Stimulated activated CD4-positive, alpha-beta T cell treated with anti-CD3 and anti-CD28 coated beads, Interleukin-1b, Interleukin-23, amount 100 ng/mL, for 1 hour (primary cell): ENCODE results near the gene MDC1.
"Not testable (repeated sequence)": the region's sequence is repeated elsewhere in the genome, so short reads cannot be mapped to it uniquely, and the experiment has no call there.

Experiments used
- DNase-seq, 2 donors: peaks; one replicate each; pipeline ENCODE4 v3.0.0-alpha.2; 2020; ENCODE audit warnings: low read depth in 2 of 2

Gene MDC1

DNA sequence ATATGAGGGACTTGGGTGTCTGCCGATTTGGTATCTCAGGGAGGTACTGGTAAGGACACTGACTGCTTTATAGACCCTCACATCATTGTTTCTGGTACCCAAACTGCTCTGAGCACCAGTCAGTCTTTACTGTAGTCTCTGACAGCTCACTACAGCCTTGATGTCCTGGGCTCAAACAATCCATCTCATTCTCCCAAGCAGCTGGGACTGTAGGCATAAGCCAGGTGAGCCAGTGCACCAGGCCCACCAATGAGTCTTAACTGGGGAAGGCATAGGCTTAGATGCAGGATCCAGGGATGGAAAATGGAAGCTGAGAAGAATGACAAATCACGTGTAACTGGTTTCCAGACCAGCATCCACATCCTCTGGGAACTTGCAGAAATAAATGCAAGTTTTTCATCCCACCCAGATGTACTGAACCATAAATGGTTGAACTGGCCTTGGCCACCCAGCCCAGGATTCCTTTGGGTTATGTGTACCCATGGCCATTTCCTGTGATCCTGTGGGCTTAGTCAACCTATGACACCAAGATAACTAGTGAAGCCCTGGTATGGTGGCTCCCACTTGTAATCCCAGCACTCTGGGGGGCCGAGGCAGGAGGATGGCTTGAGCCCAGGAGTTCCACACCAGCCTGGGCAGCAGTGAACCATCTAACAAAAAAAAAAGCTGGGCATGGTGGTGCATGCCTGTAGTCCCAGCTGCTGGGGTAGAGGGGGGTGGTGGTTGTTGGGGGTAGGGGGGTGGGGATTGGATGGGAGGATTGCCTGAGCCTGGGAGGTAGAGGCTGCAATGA, 8.8 kb upstream of the MDC1 start:
- DNase-seq = no peak

DNA sequence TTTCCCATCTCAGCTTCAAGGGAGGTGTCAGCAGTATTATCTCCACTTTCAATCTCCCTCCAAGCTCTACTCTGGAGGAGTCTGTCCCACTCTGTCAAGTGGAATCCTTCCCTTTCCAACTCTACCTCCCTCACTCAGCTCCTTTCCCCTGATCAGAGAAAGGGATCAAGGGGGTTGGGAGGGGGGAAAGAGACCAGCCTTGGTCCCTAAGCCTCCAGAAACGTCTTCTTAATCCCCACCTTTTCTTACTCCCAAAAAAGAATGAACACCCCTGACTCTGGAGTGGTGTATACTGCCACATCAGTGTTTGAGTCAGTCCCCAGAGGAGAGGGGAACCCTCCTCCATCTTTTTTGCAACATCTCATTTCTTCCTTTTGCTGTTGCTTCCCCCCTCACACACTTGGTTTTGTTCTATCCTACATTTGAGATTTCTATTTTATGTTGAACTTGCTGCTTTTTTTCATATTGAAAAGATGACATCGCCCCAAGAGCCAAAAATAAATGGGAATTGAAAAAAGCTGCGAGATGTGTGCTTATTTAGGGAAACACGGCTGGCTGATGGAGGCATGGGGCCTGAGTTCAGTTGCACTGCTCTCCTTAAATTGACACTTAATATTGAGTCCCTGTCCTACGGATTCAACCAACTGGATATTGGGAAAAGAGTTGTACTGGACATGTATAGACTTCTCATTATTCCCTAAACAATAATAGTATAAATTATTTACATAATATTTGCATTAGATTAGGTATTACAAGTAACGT, 8.0 kb upstream of the MDC1 start:
- no peak for DNase-seq

DNA sequence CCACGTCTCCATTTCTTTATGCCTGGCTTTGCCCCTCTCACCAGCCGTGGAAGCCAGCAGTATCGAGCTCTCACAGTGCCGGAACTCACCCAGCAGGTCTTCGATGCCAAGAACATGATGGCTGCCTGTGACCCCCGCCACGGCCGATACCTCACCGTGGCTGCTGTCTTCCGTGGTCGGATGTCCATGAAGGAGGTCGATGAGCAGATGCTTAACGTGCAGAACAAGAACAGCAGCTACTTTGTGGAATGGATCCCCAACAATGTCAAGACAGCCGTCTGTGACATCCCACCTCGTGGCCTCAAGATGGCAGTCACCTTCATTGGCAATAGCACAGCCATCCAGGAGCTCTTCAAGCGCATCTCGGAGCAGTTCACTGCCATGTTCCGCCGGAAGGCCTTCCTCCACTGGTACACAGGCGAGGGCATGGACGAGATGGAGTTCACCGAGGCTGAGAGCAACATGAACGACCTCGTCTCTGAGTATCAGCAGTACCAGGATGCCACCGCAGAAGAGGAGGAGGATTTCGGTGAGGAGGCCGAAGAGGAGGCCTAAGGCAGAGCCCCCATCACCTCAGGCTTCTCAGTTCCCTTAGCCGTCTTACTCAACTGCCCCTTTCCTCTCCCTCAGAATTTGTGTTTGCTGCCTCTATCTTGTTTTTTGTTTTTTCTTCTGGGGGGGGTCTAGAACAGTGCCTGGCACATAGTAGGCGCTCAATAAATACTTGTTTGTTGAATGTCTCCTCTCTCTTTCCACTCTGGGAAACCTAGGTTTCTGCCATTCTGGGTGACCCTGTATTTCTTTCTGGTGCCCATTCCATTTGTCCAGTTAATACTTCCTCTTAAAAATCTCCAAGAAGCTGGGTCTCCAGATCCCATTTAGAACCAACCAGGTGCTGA, 7.0 kb upstream of the MDC1 start:
- DNase-seq = not testable (repeated sequence)

DNA sequence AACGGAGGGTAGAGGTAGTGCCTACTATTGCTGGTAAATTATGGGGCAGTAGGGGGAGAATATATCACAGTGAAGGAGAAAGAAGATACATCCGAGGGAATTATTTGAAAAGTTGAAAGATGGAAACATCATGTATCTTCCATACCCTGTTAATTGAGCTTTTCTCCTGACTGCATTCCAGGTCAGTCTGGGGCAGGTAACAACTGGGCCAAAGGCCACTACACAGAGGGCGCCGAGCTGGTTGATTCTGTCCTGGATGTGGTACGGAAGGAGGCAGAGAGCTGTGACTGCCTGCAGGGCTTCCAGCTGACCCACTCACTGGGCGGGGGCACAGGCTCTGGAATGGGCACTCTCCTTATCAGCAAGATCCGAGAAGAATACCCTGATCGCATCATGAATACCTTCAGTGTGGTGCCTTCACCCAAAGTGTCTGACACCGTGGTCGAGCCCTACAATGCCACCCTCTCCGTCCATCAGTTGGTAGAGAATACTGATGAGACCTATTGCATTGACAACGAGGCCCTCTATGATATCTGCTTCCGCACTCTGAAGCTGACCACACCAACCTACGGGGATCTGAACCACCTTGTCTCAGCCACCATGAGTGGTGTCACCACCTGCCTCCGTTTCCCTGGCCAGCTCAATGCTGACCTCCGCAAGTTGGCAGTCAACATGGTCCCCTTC, 6.2 kb upstream of the MDC1 start:
- DNase-seq = not testable (repeated sequence)

DNA sequence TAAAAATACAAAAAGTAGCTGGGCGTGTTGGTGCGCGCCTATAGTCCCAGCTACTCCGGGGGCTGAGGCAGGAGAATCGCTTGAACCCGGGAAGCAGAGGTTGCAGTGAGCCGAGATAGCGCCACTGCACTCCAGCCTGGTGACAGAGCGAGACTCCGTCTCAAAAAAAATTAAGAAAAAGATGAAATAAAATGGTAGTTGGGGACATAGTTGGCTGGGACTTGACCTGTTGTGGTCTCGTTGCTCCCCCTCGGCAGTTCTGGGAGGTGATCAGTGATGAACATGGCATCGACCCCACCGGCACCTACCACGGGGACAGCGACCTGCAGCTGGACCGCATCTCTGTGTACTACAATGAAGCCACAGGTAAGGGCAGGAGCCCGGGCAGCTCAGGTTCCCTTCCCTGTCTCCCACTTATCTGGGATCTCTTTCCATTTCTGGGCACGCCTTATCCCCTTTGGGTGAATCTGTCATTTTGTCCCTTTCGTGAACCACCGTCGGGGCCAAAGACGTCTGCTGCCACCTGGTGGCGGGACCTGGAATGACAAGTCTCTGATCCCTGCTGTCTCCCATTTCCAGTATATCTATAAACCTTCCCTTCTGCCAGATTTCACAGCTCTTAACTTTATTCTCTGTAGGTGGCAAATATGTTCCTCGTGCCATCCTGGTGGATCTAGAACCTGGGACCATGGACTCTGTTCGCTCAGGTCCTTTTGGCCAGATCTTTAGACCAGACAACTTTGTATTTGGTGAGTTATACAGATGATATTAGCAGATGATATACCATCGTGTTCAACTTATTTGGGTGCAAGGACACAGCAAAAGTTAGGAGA, 5.4 kb upstream of the MDC1 start:
- DNase-seq = peak; percentile 69 to 82

DNA sequence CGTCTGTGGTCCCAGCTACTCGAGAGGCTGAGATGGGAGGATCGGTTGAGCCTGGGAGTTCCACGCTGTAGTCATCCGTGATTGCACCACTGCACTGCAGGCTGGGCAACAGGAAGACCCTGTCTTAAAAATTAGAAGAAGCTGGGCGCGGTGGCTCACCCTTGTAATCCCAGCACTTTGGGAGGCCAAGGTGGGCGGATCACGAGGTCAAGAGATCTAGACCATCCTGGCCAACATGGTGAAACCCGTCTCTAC, 4.9 kb upstream of the MDC1 start:
- DNase-seq = not testable (repeated sequence)

DNA sequence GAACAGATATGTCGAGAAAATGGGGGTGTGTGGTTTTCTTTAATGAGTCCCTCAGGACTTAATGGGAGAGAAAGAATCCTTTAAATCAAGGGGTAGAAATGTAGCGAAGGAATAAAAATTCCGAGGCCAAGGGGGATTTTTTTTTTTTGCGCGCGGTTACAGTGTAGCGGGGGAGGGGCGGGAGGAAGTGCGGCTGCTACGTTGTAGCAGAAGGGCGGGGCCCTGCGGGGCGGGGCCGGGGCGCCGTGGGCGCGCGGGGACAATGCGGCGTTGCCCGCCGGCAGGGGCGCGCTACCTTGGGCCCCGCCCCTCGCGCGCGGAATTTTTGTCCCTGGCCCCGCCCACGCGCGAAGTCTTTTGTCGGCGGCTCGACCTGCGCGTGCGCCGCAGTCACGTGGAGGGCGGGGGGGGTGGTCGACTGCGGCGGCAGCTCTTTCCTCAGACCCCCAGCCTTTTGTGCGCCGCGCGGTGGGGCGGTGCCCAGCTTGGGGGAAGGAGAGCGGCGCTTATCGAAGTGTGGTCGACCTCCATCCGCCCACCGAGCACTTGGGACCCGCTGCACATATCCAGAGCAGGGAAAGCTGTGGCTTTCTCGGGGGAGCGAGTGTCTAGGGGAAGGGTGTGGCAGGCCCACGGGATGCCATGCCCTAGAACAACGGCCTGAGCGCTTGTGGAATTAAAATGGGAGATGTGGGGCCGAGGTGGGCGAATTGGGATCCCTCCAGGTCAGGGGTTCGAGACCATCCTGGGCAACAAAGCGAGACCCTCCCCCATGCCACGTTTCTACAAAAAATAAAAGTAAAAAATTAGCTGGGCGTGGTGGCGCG, 4.3 kb upstream of the MDC1 start:
- DNase-seq = peak; percentile 92 to 96

DNA sequence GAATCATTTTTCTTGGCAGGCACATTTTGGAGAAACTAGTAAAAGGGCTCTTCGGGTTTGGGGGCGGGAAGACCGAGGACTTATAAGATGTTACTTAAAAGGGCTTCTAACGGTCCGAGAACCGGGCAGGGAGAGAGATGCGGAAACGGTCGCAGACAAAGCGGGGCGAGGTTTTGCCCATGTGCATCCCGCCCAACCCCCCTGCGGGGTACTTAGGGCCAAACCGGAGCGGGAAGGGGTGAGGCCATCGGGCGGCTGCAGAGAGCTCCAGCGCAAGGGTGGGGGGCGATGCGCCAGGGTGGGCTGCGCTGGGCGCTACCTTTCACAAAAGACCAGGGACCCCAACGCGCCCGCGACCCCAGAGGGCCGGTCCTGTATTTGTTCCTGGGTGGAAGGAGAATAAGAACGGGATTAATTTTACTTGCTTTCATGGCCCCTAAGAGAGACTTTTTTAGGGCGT, 3.7 kb upstream of the MDC1 start:
- no peak for DNase-seq

DNA sequence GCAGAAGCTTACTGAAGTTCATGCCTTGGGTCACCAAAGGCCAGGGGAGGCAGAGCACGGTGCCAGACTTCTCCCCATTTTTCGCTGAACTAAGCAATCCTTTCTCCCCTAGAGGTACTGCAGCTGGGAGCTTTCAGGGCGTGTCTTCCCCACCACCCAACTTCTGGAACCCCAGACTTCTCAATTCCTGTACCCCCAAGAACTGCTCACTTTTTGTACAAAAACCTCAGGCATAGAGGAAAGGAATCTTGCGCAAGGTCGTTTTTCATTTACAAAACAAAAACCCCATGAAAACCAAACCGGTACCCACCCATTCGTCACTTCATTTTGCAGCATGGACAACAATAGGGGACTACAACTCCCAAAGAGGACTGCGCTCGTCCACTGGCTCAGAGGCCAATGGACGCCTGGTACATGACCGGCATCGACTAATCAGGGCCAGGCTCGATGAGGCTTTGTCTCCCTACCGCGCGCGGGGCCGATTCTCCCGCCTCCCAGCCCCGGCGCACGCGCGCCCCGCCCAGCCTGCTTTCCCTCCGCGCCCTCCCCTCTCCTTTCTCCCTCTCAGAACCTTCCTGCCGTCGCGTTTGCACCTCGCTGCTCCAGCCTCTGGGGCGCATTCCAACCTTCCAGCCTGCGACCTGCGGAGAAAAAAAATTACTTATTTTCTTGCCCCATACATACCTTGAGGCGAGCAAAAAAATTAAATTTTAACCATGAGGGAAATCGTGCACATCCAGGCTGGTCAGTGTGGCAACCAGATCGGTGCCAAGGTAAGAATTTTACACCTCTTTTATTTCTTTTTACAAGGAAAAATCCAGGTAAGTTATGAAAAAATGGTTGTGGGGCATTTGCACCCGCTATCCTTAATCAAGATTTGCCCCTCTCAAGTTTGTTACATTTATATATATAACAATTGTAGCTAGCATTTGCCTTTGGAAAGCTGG, 3.0 kb upstream of the MDC1 start, which contains the start of gene TUBB:
Gene TUBB, plus strand, starts transcription at position 562 of the 947 bp plus-strand sequence. Its CDS starts 155 bp downstream, at position 717.
- DNase-seq = peak; percentile 87 to 88

DNA sequence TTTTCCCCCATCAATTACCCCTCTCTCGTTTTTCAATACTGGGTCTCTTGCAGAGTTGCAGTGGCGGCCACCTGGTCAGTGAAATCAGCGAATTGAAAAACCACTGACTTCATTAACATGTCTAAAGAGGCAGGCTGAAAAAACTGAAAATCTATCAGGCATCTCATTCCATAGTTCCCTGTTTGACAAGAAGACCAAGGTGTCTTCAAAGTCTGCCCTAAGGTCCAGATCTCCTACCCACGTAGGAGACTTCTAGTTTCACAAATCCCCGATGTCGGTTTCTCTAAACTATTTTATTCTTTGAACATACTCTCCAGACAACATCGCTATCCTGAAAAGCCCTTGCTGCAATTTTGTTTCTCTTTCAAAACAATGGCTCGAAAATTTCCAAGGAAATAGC, 2.3 kb upstream of the MDC1 start:
- no peak for DNase-seq

DNA sequence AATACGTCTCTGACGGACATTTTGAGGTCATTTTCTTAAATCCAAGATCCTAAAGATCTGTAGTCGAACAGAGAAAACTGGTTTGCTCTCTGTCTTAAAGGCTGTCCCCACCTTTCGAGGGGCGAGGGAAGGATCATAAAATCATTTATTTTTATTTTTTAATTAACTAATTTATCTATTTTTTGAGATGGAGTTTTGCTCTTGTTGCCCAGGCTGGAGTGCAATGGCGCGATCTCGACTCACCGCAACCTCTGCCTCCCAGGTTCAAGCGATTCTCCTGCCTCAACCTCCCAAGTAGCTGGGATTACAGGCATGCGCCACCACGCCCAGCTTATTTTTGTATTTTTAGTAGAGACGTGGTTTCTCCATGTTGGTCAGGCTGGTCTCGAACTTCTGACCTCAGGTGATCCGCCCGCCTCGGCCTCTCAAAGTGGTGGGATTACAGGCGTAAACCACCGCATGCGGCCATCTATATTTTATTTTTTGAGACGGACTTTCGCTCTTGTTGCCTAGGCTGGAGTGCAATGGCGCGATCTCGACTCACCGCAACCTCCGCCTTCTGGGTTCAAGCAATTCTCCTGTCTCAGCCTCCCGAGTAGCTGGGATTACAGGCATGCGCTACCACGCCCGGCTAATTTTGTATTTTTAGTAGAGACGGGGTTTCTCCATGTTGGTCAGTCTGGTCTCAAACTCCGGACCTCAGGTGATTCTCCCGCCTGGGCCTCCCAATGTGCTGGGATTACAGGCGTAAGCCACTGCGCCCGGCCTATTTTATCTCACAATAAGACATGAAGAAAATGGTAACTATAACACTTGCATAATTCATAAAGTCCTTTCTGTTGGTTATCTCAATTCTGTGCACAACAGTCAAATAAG, 1.0 kb upstream of the MDC1 start:
- not testable (repeated sequence) for DNase-seq

DNA sequence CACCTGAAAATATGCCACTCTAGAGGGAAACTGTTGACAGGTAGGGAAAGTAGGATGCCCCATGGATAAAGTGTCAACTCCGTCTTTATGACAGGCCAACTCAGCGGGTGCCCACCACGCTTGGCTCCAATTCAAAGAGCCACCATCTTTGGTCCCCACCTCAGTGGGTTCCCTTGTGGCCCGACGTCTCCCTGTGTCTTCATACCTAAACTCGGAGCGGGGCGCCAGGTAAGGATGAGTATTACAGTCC, 277 bp downstream of the MDC1 start:
- no peak for DNase-seq

DNA sequence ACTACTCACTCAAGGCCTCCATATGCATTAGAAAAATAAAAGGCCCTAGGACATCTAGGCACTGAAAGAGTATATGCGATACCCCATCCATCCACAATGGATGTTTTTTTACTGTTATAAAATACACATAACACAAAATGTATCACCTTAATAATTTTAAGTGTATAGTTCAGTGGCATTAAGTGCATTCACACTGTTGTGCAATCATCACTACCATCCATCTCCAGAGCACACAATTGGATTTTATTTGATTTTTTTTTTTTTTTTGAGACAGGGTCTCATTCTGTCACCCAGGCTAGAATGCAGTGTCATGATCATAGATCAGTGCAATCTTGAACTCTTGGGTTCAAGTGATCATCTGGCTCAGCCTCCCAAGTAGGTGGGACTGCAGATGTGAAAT, 2.8 kb downstream of the MDC1 start:
- no peak for DNase-seq

DNA sequence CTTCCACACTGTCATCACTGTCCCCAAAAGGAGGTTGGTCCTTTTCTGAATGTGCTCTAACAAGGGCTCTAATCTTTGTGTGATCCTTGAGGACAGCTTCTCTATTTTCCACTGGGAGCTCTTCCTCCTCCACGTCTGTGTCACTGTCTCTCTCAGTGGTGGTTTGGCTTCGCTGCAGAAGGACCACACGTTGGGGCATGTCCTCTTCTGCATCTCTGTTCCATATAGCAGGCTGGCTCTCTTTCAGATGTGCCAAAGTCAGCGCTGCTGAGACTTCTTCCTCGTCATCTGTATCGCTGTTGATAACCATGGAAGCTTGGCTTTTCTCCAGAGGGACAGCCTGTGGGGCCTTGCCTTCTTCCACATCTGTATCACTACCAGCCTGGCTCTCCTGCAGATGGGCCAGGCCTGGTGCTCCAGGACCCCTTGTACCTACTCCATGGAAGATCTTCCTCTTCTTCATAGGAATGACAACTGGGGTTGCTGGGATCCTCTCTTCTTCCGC, 4.6 kb downstream of the MDC1 start:
- DNase-seq = no peak

DNA sequence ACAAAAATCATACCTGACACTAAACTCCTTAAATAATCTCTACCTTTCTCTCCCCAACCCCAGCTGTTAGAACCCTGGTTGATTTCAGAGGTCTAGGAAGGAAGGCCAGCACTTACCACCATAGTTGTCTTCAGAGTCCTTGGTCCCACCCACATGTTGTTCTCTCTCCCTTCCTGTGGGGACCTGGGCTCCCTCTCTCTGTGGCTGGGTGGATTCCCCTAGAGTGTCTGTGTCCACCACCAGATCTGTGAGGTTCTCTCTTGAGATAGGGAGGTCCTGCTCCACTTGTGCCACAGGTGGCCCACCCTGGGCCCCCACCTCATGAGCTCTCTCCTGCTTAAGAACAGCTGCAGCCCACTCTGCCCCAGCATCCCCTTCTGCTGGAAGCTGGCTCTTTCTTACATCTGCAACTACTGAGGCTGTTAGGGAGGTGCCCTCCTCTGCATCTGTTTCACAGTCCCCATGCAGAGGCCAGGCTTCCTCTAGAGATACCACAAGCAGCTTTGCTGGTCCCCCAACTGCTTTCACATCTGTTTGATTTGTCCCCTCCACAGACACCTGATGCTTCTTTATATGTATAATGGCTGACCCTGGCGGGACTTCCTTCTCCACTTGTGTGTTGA, 5.2 kb downstream of the MDC1 start:
- no peak for DNase-seq

DNA sequence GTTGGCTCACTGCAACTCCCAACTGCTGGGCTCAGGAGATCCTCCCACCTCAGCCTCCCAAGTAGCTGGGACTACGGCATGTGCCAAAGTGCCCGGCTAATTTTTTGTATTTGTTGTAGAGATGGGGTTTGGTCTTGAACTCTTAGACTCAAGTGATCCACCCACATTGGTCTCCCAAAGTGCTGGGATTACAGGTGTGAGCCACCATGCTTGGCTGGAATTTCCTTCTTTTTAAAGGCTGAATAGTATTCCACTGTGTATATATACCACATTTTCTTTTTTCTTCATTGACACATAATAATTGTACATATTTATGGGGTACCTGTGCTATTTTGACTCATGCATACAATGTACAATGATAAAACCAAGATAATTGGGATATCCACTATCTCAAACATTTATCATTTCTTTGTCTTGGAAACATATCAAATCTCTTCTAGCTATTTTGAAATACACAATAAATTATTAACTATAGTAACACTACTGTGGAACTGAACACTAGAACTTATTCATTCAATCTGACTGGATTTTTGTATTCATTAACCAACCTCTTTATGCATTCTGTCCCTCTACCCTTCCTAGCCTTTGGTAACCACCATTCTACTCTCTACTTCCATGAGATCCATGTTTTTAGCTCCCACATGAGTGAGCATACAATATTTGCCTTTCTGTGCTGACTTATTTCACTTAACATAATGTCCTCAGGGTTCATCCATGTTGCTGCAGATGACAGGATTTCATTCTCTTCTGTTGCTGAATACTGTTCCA, 7.8 kb downstream of the MDC1 start:
- DNase-seq = no peak
